GM12801 (cell line): ENCODE results near the gene TNFRSF14.

Experiments used
- CTCF ChIP-seq: IDR thresholded peaks from one replicate; pipeline ENCODE4 v1.5.1; 2011; ENCODE audit warnings: control low read depth; ENCODE audit not compliant: insufficient read length; ENCODE audit errors: extremely low read depth

Gene TNFRSF14

GRCh38 chr1:2528966-2529783 is 27.0 kb upstream of the TNFRSF14 start:
- TF ChIP-seq CTCF: no peak

GRCh38 chr1:2529784-2530512 is 26.2 kb upstream of the TNFRSF14 start, which contains the start of gene HES5:
Gene HES5, minus strand, starts transcription at chr1:2530263. Its CDS starts 99 bp downstream, at chr1:2530164.
- TF ChIP-seq CTCF: no peak

- no peak for TF ChIP-seq CTCF
Observed at GRCh38 chr1:2530513-2531361, 25.4 kb upstream of the TNFRSF14 start.

GRCh38 chr1:2532485-2533160 is 23.5 kb upstream of the TNFRSF14 start:
- no peak for TF ChIP-seq CTCF

- TF ChIP-seq CTCF: no peak
Observed at GRCh38 chr1:2533365-2533764, 22.8 kb upstream of the TNFRSF14 start.

GRCh38 chr1:2534315-2534686 is 21.9 kb upstream of the TNFRSF14 start:
- TF ChIP-seq CTCF: no peak
